C4-2B (cell line): ENCODE measurements around the gene NLRP14.

Experiments used
- CTCF ChIP-seq: fragments of 450-650 bp; conservative IDR thresholded peaks from 2 replicates; pipeline ENCODE4 v1.5.1; 2017; ENCODE audit warnings: mild to moderate bottlenecking
- ZFX ChIP-seq: fragments of 450-650 bp; IDR thresholded peaks from 2 replicates; pipeline ENCODE4 v1.6.1; 2017

DNA sequence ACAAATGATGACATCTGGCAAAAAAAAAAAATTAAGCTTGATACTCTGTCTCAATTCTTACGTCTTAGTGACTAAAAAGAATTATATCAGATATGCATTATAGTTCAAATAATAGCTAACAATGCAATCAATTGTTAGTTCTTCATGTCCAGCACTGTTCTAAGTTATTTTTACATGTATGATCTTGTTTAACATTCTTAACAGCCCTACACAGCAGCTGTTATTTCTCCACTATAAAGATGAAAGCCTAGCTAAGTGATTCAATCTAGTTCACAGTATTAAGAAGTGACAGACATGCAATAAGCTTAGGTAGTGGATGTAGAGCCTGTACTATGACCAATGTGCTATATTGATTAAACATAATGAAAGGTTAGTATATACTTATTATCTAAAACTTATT, 4.3 kb upstream of the NLRP14 start:
- TF ChIP-seq CTCF = no peak
- no peak for TF ChIP-seq ZFX
